Non-pigmented ciliary epithelial cell (primary cell): ENCODE data around the gene MAP3K6.
"Not testable (repeated sequence)": the region's sequence is repeated elsewhere in the genome, so short reads cannot be mapped to it uniquely, and the experiment has no call there.

Source experiments
- DNase-seq: peaks from one replicate; pipeline ENCODE4 v3.0.0-alpha.2; 2010; ENCODE audit warnings: low read depth

Gene MAP3K6

GRCh38 chr1:27366411-27367159 is at the start of gene MAP3K6:
Gene MAP3K6, minus strand, starts transcription at chr1:27366961. Its CDS starts 364 bp downstream, at chr1:27366597.
- no peak for DNase-seq

GRCh38 chr1:27414091-27414490 is 47.3 kb upstream of the MAP3K6 start:
- no peak for DNase-seq

- no peak for DNase-seq
These were observed 46.2 kb upstream of the MAP3K6 start for GRCh38 chr1:27413004-27413403.

GRCh38 chr1:27412502-27412901 is 45.7 kb upstream of the MAP3K6 start:
- DNase-seq, result no peak

- no peak for DNase-seq
These were observed 43.9 kb upstream of the MAP3K6 start for GRCh38 chr1:27410709-27411108.

- no peak for DNase-seq
These were observed 42.9 kb upstream of the MAP3K6 start for GRCh38 chr1:27409669-27410068.

GRCh38 chr1:27408151-27408550 is 41.4 kb upstream of the MAP3K6 start:
- no peak for DNase-seq

GRCh38 chr1:27406791-27407190 is 40.0 kb upstream of the MAP3K6 start:
- not testable (repeated sequence) for DNase-seq

- no peak for DNase-seq
These were observed 39.6 kb upstream of the MAP3K6 start for GRCh38 chr1:27406362-27406680.

GRCh38 chr1:27405598-27406361 is 39.0 kb upstream of the MAP3K6 start:
- DNase-seq, result not testable (repeated sequence)

- no peak for DNase-seq
These were observed 38.3 kb upstream of the MAP3K6 start for GRCh38 chr1:27405074-27405473.

- DNase-seq, result no peak
These were observed 37.2 kb upstream of the MAP3K6 start for GRCh38 chr1:27403931-27404330.

- DNase-seq, result no peak
These were observed 36.4 kb upstream of the MAP3K6 start for GRCh38 chr1:27403065-27403726.

GRCh38 chr1:27402349-27402754 is 35.6 kb upstream of the MAP3K6 start:
- no peak for DNase-seq

- DNase-seq, result no peak
These were observed 34.2 kb upstream of the MAP3K6 start for GRCh38 chr1:27400963-27401341.

GRCh38 chr1:27400082-27400962 is 33.6 kb upstream of the MAP3K6 start:
- DNase-seq, result no peak

- DNase-seq, result no peak
These were observed 32.7 kb upstream of the MAP3K6 start for GRCh38 chr1:27399251-27400025.

GRCh38 chr1:27398405-27399149 is 31.8 kb upstream of the MAP3K6 start:
- DNase-seq, result no peak

GRCh38 chr1:27397749-27398148 is 31.0 kb upstream of the MAP3K6 start:
- DNase-seq, result no peak

GRCh38 chr1:27397110-27397509 is 30.3 kb upstream of the MAP3K6 start:
- no peak for DNase-seq
